Omental fat pad (tissue), 4 donors: ENCODE measurements around the gene HOXA11. TPM values are rescaled to one million over a fixed set of nuclear protein-coding genes. Genes with fewer than 3 reads are reported as not detected.

Experiments used
- ATAC-seq: fragments of 150-250 bp; one replicate; pipeline ENCODE4 v1.9.1; 2016; ENCODE audit warnings: mild to moderate bottlenecking, moderate library complexity; ENCODE audit not compliant: low FRiP score
- DNase-seq: peaks from one replicate; pipeline ENCODE4 v3.0.0-alpha.2; 2019; ENCODE audit warnings: low spot score
- small RNA-seq: library from RNA; depleted of rRNA; stranded (forward); fragments of <200 nt; gene quantifications from one replicate; pipeline ENCODE3, GENCODE V24; 2016
- total RNA-seq, 4 donors: library from RNA; depleted of rRNA; stranded (reverse); fragments of >200 nt; gene quantifications; one replicate each; pipeline ENCODE4 v1.1.0, GENCODE V29; 2016
- TF ChIP-seq, protein P1 (sequence below), 3 donors: fragments of 450-650 bp; IDR thresholded peaks; one replicate each; pipeline ENCODE4 v1.5.1; 2016 to 2017; ENCODE audit warnings: antibody characterized with exemption in 3 of 3, mild to moderate bottlenecking in 3 of 3, moderate library complexity in 2 of 3

Gene HOXA11
- total RNA-seq, 4 donors from 2014 or later, result not detected

DNA sequence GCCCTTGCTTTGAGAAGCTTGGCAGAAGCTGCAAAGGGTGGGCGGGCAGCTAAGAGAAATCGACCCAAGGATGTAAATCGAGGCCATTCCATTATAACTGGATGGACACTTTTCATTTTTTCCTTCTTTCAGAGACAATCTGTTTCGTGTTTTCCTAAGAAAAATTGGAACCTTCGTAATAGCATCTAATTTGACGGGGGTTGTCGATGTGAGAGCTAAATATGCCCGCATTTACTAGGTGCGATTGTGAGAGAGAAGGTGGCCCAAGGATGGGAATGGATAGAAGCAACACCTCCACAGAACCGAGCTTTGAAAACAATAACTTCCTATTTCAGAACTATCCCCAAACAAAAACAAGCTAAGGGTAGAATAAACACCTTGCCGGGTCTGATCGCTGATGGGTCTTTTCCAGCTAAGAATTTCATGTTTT lies 53.6 kb downstream of the HOXA11 start:
- TF ChIP-seq, protein P1, sequence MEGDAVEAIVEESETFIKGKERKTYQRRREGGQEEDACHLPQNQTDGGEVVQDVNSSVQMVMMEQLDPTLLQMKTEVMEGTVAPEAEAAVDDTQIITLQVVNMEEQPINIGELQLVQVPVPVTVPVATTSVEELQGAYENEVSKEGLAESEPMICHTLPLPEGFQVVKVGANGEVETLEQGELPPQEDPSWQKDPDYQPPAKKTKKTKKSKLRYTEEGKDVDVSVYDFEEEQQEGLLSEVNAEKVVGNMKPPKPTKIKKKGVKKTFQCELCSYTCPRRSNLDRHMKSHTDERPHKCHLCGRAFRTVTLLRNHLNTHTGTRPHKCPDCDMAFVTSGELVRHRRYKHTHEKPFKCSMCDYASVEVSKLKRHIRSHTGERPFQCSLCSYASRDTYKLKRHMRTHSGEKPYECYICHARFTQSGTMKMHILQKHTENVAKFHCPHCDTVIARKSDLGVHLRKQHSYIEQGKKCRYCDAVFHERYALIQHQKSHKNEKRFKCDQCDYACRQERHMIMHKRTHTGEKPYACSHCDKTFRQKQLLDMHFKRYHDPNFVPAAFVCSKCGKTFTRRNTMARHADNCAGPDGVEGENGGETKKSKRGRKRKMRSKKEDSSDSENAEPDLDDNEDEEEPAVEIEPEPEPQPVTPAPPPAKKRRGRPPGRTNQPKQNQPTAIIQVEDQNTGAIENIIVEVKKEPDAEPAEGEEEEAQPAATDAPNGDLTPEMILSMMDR (IDR thresholded peaks at IDR 0.05), result no peak
- ATAC-seq (no peak), DNase-seq (no peak)

Small RNAs within 50 kb of the gene (small RNA-seq; reads per million reads assigned to genes)
- gene AC004080.5 (not detected), gene RF02140 (not detected), gene RF02141 (not detected)

Other genes starting within 250 kb of the HOXA11 start
- gene HOXA1, start 89.2 kb downstream of the HOXA11 start, total RNA-seq, result under 1 TPM; 0.56 to 0.84 (median 0.77) TPM
- 1 to 10 TPM; 1.1 to 3.5 (median 1.5) TPM for gene HOXA2, start 82.5 kb downstream of the HOXA11 start, total RNA-seq
- gene HOXA4, start 54.5 kb downstream of the HOXA11 start, total RNA-seq, result 1 to 10 TPM; 1.6 to 5.7 (median 3.1) TPM
- 10 to 100 TPM; 10.4 to 39.4 (median 26.5) TPM for gene HOXA5, start 41.6 kb downstream of the HOXA11 start, total RNA-seq
- gene HOXA6, start 37.5 kb downstream of the HOXA11 start, total RNA-seq, result 10 to 100 TPM in 1 of 4 donors, 1 to 10 TPM in 3; 1.1 to 13.1 (median 6.4) TPM
- gene HOXA3, start 32.6 kb downstream of the HOXA11 start, total RNA-seq, result 10 to 100 TPM in 1 of 4 donors, 1 to 10 TPM in 3; 1.8 to 11.0 (median 4.3) TPM
- 1 to 10 TPM; 4.6 to 6.1 (median 5.3) TPM for gene HOXA7, start 28.6 kb downstream of the HOXA11 start, total RNA-seq
- gene HOXA9, start 19.7 kb downstream of the HOXA11 start, total RNA-seq, result 1 to 10 TPM in 2 of 4 donors, under 1 TPM in 1, not detected in 1; 0.19 to 2.4 (median 1.0) TPM
- gene HOXA10, start 10.9 kb downstream of the HOXA11 start, total RNA-seq, result 1 to 10 TPM in 2 of 4 donors, under 1 TPM in 2; 0.56 to 1.9 (median 1.2) TPM
- gene HOXA13, start 14.9 kb upstream of the HOXA11 start, total RNA-seq, result not detected
- not detected for gene EVX1, start 57.6 kb upstream of the HOXA11 start, total RNA-seq